Activated gamma-delta T cell (primary cell): ENCODE data around the gene GABPB2.

ENCODE experiments used
- DNase-seq: peaks from one replicate; lab custom pipeline; 2025; lab: John Stamatoyannopoulos, UW

GABPB2 gene

DNA sequence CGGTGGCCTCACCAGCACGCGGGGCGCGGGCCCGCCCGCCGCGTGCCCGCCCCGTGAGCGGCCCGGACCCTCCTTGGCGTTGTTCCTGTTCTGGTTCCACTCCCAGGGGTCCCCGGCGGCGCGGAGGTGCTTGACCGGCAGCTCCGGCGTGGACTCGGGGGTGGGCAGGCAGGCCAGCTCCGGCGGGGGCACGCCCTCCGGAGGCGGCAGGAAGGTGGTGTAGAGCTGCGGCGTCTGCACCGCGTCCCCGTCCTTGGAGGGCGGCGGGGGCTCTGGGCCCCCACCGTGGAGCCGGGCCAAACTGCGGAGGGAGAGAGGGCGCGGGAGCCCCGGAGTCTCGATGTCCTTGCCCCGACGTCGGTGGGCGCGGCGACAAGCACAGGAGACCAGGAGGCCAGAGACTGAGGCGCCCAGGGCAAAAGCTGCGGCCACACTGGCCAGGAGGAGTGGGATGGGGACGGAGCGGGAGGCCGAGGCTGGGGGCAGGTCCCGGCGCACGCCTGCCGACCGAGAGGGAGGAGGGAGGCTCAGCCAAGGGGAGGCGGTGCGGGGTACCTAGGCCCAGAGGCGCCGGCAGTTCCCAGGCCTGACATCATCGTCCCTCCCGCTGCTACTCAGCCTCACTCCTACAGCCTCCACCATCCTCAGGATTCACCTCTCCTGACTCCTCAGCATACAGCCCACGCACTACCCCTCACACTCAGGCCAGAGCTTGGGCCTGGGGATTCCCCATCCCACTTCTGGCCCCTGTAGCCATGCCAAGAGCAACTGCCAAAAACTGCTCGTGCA lies 62.7 kb downstream of the GABPB2 start:
- no peak for DNase-seq

DNA sequence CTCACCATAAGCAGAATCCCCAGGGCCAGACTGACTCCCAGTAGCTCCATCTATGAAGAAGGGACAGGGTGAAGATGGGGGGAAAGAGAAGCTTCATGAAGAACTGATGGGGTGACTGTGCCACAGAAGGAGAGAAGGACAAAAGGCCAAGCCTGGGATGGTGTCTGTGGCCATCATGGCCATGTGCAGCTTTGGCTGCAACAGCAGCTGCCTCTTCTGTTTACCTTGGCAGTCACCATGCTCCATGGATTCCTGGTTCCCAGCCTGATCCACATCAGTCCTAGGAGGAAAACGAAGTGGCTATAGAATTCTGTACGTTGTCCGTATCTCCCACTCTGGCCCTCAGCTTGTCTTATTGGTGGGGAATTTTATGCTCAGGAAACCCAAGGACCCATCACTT lies 63.8 kb downstream of the GABPB2 start:
- DNase-seq, result no peak

DNA sequence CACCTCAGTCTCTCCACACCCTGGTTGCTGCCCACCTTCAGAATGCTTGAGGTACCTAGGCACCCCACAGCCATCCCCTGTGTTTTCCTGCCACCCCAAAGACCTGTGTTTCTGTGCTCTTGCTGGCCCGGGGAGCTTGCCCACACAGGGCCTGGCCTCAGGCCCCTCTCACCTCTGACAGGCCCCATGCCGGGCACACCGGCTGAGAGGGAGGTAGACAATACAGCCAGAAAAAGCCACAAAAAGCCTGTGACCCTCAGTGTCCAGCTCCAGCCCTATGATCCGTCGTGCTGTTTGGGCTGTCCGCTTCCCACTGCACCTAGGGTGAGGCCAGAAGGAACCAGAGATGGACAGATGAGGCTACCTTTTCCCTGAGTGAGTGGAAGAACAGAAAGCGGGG lies 64.4 kb downstream of the GABPB2 start:
- DNase-seq, result no peak

DNA sequence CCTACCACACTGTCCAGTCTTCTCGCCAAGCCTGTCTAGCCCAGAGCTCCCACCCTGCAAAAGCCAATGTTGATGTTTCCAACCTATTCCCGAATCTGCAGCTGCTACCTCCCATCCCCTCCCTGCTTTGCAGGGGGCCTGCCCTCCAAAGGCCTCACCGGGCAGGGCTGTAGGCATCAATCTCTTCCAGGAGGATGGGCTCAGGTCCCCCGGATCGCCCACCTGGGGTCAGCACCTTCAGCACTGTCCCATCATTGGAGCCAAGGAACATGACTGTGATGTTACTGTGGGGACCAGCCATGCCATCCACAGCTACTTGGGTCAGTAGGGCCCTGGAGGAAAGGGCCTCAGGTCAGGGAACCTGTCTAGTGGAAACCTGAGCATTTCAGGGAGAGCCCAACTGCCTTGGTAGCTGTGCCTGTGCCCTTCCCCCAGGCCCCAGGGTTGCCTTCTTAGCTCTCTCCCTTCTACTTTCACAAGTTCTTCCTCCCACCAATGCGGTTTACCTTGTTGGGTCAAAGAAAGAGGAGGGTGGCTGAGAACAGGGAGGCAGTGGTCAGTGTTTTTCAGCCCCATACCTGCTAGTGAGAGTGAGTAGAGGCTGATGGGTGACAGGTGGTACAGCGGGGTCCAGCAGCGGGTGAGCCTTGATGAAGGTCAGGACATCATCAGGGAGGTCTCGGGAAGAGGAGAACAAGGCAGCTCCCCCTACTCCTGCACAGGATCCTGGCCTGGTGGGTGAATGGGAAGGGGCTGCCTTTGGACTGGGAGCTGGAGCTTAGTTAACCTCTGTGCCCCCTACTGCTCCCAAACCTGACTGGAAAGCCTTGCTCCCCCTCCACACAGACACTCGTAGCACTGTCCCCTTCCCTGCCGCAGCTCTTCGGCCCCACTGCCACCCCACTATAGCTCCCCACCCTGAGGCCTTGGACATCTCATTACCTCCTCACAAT lies 65.1 kb downstream of the GABPB2 start:
- DNase-seq, result no peak

DNA sequence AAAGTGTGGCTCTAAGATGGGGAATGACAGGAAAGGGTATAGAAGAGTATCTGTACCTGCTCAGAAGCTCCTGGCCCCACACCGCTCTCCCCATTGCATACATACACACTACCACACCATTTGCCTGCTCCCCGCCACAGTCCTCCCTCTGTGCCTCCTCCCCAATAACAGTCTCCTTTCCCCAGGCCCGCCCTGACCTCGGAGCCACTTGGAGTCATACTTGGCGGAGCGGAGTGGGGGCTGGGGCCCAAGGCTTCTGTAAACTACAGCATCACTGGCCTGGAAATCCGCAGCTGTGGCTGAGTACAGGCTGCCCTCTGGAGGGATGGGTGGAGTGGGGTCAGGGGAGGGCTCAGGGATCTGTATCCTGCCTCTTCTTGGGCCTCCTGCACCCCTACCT lies 67.2 kb downstream of the GABPB2 start:
- DNase-seq, result no peak

DNA sequence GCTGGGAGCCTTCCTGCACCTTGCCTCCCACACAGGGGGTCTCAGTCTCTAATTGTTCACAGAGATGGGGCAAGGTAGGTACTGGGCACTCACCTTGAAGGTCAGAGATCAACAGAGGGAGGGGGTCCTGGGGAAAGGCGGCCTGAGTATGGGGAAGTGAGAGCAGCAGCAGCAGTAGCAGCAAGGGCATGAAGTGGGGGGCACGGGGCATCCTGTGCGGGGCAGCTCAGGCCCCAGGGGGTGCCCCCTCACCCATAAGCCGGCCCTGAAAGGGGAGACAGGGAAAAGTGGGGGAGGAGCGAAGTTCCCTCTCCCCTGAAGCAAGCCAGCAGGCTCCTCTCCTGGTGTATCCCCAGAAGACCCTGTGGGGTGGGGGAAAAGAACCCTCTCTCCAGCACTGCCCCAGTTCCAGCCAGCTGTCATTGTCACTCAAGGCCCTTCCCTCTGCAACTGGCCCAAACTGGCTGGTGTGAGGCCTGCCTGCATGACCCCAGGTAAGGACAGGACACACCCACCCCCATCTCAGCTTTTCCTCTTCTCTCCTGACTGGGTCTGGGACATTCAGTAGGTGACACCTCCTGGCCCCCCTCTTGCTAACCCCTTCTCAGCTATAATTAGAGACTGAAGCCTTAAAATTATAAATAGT lies 72.0 kb downstream of the GABPB2 start:
- no peak for DNase-seq

DNA sequence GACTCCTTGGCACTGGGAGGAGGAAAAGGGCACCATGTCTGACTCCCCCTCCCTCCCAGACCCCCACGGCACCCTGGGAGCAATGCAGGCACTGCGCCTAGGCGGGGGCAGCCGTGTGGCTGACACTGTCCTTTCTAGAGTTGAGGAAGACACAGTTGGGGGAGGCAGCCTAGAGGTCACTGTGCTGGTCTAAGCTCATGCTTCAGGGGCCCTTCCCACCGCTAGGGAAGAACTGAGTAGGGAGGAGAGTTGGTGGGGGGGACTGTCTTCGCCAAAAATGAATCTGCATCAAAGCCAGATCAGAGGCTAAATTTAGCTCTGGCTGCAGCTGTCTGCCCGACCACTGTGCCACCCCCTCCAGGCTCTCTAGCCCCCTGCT lies 72.5 kb downstream of the GABPB2 start:
- DNase-seq, result no peak

DNA sequence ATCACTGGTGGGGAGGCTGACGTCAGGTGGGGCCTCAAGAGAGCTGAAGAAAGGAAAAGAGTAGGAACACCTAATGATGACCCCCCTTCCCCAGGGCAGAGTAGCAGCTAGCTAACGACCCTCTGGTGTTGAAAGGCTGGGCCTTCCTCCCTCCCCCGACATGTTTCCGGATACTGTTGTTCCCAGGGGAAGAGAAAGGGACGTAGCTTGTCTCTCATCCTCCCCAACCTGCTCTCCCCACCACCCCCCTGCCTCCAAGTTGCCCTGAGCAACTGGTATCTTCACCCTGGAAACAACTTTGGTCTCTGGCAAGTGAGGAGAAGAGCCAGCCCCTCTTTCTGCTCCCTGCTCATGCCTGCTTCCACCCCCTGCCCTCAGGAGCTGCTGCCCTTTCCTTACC lies 73.4 kb downstream of the GABPB2 start:
- DNase-seq, result no peak

DNA sequence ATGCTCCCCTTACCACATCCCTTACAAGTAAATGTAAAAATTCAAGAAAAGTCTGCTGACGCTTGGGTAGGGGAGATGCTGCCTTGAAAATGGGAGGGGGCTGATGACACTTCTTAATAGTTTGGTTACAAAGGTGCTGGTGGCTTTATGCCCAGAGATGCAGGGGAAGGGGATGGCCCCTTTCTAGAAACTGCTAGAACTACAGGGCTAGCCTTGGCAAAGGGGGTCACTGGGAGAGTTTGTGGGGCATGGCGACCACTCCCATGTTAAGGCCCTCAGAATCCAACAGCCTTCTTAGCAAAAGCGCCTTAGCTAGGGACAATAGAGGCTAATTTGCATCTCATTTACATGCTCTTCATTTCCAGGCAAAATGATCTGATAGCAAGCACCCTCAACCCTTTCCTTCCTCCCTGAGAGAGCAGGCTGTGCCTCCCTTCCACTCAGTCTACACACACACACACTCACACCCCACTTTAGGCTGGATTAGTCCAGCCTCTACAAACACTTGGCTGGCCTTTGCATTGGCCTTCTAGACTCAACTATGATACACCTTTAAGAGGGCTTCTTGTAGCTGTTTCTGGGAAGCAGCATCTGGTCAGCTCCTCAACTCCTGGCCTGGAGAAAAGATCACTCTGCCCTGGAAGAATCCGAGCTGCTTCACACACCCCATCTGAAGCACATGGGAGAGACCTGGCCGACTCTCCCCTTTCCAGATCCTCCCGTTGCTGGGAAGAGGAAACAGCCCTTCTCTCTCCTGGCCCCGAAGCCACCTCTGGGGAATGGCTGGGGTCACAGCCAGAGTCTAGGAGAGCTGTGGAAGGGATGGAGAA lies 74.1 kb downstream of the GABPB2 start:
- no peak for DNase-seq

DNA sequence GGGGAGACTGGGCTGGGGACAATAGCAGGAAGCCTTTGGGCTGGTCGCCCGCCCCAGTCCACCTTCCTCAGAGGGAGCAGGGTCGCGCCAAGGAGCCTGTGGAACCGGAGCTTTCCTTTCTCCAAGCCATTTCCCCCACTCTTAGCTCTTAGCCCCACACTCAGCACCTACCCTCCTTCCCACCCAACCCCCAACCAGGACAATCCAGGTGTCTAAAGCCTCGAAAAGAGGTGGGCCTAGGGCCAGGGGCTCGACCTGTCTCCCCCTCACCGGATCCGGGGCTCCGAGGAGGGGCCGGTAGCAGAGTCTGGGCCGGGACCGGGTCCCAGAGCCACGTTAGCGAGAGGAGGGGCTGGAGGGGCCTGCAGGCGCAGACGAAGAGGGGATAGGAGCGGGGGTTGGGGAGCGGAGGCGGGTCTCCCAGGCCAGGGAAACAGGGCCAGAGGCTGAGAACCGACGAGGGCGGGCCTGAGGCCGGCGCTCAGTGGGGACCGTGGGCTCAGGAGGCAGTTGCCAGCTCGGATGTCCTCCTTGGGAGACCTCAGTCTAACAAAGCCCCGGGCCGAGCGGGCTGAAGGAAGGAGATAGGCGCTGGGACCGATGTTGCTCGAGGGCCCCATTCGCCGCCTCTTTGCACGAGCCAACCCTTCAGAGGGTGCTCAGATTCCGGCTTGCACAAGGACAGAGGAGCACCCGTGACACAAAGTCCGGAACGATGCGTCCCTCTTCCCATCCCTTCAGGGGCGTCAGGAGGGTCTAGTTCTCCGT lies 74.9 kb downstream of the GABPB2 start:
- DNase-seq, result no peak

DNA sequence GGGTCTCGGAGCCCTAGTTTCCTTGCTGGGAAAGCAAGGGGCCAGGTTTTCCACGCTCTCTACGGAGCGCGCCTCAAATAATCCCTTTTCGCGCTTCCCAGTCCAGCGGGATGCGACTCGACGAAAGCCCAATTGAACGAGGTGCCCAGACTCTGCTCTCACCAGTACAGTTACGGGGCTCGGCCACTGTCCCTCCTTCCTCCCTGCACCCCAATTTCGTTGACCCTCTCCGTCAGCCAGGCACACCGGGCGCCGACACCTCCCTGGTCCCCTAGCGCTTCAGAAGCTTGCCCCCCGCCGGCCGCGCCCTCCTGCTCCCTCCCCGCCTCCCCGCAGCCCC lies 75.5 kb downstream of the GABPB2 start:
- no peak for DNase-seq

DNA sequence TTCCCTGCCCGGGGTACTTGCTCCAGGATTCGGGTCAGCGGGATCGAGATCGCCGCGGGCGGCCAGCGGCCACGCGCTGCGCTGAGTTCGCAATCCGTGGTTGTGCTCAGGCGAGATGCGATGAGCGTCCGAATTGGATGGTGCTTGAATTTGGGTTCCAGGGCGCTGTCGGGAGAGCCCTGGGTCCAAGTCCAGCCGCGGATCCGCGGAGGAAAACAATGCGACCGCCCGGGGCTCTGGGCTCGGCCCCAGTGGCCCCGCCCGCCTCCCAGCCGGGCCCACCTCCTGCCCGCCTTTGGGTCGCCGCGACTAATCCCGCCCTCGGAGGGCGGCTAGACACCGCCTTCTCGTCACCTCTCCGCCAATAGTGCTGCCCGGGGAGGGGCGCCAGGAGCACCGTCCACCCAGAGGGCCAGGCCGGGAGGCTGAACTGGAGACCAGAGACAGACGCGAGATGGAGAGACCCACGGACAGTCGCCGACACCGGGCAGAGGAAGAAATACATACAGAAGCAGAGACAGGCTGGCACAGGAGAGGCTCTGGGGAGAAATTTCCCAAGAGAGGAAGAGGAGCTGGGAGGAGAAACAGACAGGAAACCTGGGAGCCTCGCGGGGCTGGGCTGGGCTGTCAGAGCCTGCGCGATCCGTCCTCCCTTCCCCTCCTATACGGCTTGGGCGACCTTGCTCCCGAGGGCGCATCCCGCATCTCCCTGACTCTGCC lies 76.0 kb downstream of the GABPB2 start, which contains the start of gene SEMA6C:
SEMA6C (minus strand) TSS at position 220 of the 720 bp plus-strand sequence. CDS start 4,010 bp downstream, outside the sequence.
- peak; percentile 78 for DNase-seq

DNA sequence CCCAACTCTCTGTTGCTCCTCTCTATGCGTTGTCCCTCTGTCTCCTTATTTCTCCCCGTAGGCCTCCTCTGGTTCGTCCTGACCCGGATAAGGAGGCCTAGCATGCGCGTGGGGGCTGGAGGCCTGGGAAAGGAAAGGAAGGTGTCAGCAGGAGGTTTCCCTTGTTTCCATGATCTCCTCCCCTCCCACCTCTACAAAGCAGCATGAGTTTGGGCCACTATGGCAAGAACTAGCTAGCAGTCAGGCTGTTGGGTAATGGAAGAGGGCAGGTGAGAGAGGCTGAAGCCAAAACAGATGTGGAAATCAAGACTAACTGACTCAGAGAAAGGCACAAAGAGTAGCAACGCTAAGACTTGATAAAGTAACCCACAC lies 76.6 kb downstream of the GABPB2 start:
- no peak for DNase-seq

DNA sequence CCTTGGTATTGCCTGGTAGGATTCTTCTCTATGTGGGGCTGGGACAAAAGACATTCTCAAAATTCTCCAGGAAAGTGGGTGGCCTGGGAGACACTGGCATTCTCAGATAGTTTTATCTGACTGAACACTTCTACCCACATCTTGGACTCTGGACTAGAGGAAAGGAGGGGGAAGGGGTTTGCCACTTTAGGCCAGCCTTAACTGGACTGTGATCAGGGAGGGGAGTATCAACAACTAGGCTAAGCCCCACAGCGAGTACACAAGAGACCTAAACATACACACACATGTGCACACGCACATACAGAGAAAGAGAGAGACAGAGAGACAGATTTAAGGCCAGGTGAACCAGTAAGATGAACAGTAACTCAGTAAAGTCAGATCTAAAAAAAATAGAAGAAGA lies 77.1 kb downstream of the GABPB2 start:
- DNase-seq, result no peak

DNA sequence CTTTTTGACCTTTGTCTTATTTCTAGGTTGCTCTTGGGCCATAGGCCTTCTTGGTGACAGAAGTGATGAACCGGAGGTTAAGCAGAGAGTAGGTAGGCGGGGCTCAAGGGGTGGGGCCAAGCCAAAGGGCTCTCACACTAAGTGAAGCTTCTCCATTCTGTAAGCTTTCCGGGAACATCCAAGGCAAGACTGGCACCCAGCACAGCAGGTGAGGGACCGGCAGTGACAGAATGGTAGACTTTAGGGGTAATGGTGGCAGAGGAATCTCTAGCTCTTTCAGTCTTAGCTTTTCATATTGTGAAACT lies 85.9 kb downstream of the GABPB2 start, which contains the start of gene TNFAIP8L2:
TNFAIP8L2 (plus strand) TSS at position 135 of the 305 bp plus-strand sequence. CDS start 2,049 bp downstream, outside the sequence.
- no peak for DNase-seq

DNA sequence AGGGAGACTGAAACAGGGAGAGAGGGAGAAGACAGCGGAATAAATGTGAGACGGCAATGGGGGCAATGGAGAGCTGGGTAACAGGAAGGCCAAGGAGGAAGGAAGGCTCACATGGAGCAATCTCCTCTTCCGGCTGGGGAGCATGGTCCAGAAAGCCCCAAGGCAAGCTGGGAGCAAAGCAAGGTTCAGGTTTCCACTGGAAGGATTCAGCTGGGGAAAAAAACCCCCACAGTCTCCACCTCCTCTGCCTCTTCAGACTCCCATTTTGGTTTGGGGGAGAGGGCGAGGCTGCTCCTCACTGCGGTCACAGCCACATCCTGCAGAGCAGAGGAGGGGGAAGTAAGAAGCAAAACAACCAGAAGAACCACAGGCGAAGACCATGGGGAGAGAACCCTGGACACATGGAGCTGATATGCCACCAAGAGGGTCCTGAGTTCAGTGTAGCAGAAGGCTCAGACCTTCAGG lies 86.5 kb downstream of the GABPB2 start:
- DNase-seq, result no peak

DNA sequence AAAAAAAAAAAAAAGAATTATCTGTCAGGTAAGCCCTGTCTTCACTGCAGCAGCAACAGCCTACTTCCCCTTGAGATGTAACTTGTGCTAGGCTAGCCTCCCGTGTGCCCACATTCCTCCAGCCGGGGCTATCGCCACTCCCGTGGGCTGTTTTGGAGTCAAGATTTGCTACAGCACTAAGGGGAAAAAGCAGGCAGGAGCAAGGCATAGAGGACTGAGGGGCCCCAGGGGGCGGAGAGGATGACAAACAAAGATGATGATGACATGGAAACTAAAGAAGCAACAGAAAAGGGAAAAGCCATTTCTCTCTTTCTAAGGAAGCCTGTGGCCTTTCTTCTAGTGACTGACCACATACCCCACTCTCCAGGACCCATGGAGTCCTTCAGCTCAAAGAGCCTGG lies 87.8 kb downstream of the GABPB2 start:
- DNase-seq, result no peak

DNA sequence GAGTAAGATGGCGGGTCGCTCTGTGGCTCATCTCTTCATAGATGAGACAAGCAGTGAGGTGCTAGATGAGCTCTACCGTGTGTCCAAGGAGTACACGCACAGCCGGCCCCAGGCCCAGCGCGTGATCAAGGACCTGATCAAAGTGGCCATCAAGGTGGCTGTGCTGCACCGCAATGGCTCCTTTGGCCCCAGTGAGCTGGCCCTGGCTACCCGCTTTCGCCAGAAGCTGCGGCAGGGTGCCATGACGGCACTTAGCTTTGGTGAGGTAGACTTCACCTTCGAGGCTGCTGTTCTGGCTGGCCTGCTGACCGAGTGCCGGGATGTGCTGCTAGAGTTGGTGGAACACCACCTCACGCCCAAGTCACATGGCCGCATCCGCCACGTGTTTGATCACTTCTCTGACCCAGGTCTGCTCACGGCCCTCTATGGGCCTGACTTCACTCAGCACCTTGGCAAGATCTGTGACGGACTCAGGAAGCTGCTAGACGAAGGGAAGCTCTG lies 88.2 kb downstream of the GABPB2 start:
- DNase-seq, result no peak

DNA sequence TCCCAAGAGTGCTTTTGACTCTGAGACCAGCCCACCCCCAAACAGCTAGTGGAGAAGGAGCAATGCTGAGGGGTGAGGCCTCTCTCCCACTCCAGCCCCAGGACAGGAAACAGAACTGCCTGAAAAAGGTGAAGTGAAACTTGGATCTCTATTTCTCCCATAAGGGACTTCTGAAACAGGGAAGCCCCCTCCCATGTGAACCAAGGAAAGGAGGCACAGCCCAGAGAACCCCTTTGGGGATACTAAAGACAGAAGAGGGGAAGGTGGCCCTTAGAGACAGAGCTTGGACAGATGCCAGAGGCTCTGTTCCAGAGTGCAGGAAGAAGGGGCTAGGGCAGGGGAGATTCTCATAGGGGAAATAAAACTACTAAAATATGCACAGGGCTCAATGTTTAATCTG lies 88.8 kb downstream of the GABPB2 start:
- no peak for DNase-seq

DNA sequence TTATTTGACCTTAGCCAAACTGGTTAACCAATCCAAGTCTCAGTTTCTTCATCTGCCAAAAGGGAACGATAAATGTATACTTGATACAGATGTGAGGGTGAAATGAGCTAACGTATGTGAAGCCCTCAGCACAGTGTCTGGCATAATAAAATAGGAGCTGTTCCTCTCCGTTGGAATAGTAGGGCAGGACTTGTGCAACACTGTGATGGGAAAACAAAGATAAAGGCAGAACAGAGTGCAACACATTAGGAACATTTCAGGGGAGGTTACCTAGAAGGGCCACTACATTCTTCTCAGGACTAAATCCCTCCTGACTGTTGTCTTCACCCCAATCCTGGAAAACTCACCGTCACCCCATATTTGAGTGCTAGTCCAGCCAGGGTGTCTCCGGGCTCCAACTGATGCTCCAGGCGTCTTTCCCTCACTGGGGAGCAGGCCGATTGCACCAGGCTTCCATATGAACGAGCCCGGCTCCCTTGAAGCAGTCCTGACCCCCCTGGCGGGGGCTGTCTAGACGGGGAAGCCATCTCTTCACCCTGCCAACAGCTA lies 94.2 kb downstream of the GABPB2 start:
- no peak for DNase-seq
